ENCODE measurements around the gene RASSF6. TPM values are rescaled to one million over a fixed set of nuclear protein-coding genes. Genes with fewer than 3 reads are reported as not detected.

RASSF6 gene
- total and polyA plus RNA-seq, 3 experiments from 2014 or later = not detected

Other genes with a start within 250 kb of the RASSF6 start
- not detected for gene ALB, start 216.1 kb downstream of the RASSF6 start, total RNA-seq
- not detected for gene ALB, start 216.1 kb downstream of the RASSF6 start, polyA plus RNA-seq
- gene AFP, start 184.2 kb downstream of the RASSF6 start, total RNA-seq = not detected
- not detected for gene AFP, start 184.2 kb downstream of the RASSF6 start, polyA plus RNA-seq
- not detected for gene AFM, start 138.7 kb downstream of the RASSF6 start, total RNA-seq
- gene AFM, start 138.7 kb downstream of the RASSF6 start, polyA plus RNA-seq = not detected
- under 1 TPM; 0.42 to 0.51 TPM for gene CXCL8, start 120.1 kb upstream of the RASSF6 start, total RNA-seq
- gene CXCL8, start 120.1 kb upstream of the RASSF6 start, polyA plus RNA-seq = not detected
- gene CXCL6, start 216.2 kb upstream of the RASSF6 start, total RNA-seq = not detected
- not detected for gene CXCL6, start 216.2 kb upstream of the RASSF6 start, polyA plus RNA-seq
- not detected for gene PF4V1, start 232.9 kb upstream of the RASSF6 start, total RNA-seq
- gene PF4V1, start 232.9 kb upstream of the RASSF6 start, polyA plus RNA-seq = not detected
- not detected for gene CXCL1, start 249.0 kb upstream of the RASSF6 start, total RNA-seq
- gene CXCL1, start 249.0 kb upstream of the RASSF6 start, polyA plus RNA-seq = not detected